NCI-H128 (cell line): Measurements from ENCODE around the gene NANOS3.
"Not testable (repeated sequence)": the region's sequence is repeated elsewhere in the genome, so short reads cannot be mapped to it uniquely, and the experiment has no call there.

Experiments used
- DNase-seq: peaks from one replicate; lab custom pipeline; 2025; ENCODE audit not compliant: unreplicated experiment; lab: John Stamatoyannopoulos, UW

NANOS3 gene

GRCh38 chr19:13920940-13921747 is 44.2 kb downstream of the NANOS3 start:
- no peak for DNase-seq

DNA sequence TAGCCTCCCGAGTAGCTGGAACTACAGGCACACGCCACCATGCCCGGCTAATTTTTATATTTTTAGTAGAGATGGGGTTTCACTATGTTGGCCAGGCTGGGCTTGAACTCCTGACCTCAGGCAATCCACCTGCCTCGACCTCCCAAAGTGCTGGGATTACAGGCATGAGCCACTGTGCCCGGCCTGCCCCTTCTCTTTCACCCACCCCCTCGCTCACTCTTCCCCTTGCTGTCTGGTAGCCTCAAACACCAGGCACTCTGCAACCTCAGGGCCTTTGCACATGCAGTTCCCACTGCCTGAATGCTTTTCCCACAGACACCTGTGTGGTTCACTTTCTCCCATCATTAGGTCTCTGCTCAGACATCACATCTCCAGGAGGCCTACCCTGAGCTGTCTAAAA is 45.2 kb downstream of the NANOS3 start:
- DNase-seq: not testable (repeated sequence)

GRCh38 chr19:13923194-13923987 is 46.5 kb downstream of the NANOS3 start:
- DNase-seq: no peak

DNA sequence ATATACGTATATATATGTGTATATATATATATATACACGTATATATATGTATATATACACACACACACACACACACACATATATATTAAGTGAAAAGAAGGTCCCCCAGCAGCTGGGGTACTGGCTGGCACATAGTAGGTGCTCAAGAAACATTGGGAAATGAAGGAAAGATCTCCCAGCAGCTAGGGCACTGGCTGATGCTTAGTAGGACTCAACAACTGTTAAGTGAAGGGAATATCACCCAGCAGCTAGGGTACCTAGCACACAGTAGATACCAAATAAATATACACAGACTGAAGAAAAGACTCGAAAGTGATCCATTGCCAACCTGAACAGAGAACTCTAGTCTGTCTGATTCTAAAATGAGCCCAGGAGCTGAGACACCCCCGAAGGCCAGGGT is 49.1 kb downstream of the NANOS3 start:
- no peak for DNase-seq

DNA sequence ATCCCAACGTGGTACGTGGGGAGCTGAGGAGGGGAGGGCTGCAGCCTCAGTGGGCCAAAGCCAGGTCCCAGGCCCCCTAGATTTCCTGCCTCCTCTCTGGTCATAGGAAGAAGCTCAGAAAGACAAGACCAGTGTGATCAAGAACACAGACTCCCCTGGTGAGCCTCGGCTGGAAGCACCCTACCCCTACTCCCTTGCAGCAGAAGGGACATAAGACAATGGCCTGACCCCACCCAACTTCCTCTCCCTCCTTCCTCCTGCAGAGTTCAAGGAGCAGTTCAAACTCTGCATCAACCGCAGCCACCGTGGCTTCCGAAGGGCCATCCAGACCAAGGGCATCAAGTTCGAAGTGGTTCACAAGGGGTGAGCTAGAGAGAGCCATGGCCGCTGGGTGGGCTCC is 49.8 kb downstream of the NANOS3 start:
- DNase-seq: no peak

DNA sequence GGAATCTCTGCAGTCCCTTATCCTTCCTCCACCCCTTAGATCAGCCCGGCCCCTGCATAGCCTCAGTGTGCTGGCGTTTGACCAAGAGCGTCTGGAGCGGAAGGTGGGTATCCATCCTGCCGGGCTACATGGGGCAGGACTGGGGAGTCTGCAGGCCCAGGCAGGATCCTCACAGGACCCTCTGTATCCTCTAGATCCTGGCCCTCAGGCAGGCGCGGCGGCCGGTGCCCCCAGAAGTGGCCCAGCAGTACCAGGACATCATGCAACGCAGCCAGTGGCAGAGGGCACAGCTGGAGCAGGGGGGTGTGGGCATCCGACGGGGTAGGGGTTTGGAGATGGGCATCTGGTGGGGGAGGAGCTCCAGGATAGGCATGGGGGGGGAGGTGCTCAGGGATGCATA is 52.4 kb downstream of the NANOS3 start:
- no peak for DNase-seq

DNA sequence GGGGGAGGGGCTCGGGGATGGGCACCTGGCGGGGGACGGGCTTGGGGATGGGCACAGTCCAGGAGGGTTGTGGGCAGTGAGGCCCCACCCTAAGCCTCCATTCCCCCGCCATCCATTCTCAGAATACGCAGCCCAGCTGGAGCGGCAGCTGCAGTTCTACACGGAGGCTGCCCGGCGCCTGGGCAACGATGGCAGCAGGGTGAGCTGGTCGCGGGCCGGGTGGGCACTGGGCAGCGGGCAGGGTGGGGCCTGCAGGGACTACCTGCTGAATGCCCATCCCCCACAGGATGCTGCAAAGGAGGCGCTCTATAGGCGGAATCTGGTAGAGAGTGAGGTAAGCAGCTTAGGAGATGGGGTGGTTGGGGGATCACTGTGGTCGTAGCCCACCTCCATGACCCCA is 53.0 kb downstream of the NANOS3 start:
- no peak for DNase-seq
